Measurements from ENCODE around the gene PGLYRP4.

GRCh38 chr1:153395136-153395685 lies 46.6 kb upstream of the PGLYRP4 start:
- TF ChIP-seq CTCF (IDR thresholded peaks at IDR 0.05) (no peak), BHLHE40 (IDR thresholded peaks at IDR 0.05; ENCODE audit: low read depth, low read length) (no peak), NFE2L2 (conservative IDR thresholded peaks at IDR 0.05; ENCODE audit: low read length) (no peak), RFX5 (IDR thresholded peaks at IDR 0.05) (no peak), EP300 (IDR thresholded peaks at IDR 0.05) (no peak), JUNB (IDR thresholded peaks at IDR 0.05) (no peak), TP53 (CRISPR knock-in tag; IDR thresholded peaks at IDR 0.05) (no peak), RAD21 (conservative IDR thresholded peaks at IDR 0.05 in 1 of 2, IDR thresholded peaks at IDR 0.05 in 1 of 2) (no peak), MAX (IDR thresholded peaks at IDR 0.05) (no peak)
